Retinal pigment epithelial cell (primary cell): ENCODE results near the gene SKAP2.
A peak's percentile ranks its signal among the peaks of the same experiment; 100 is the strongest.

Experiments used
- DNase-seq: peaks from one replicate; pipeline ENCODE4 v3.0.0-alpha.2; 2010; ENCODE audit warnings: low read depth
- H3K4me3 ChIP-seq: 2 replicates; pipeline ENCODE4 v1.5.1; 2011; ENCODE audit warnings: mild to moderate bottlenecking, low read length, control low read depth, moderate library complexity
- TF ChIP-seq, protein P1 (sequence below): conservative IDR thresholded peaks from 2 replicates; pipeline ENCODE4 v1.5.1; 2011; ENCODE audit warnings: low read depth, low read length, control low read depth, inconsistent platforms

SKAP2 gene

GRCh38 chr7:26792576-26792975, 71.8 kb downstream of the SKAP2 start:
- DNase-seq: no peak
- H3K4me3 ChIP-seq: no peak overlapping the region
- TF ChIP-seq, protein P1, sequence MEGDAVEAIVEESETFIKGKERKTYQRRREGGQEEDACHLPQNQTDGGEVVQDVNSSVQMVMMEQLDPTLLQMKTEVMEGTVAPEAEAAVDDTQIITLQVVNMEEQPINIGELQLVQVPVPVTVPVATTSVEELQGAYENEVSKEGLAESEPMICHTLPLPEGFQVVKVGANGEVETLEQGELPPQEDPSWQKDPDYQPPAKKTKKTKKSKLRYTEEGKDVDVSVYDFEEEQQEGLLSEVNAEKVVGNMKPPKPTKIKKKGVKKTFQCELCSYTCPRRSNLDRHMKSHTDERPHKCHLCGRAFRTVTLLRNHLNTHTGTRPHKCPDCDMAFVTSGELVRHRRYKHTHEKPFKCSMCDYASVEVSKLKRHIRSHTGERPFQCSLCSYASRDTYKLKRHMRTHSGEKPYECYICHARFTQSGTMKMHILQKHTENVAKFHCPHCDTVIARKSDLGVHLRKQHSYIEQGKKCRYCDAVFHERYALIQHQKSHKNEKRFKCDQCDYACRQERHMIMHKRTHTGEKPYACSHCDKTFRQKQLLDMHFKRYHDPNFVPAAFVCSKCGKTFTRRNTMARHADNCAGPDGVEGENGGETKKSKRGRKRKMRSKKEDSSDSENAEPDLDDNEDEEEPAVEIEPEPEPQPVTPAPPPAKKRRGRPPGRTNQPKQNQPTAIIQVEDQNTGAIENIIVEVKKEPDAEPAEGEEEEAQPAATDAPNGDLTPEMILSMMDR: no peak

DNA sequence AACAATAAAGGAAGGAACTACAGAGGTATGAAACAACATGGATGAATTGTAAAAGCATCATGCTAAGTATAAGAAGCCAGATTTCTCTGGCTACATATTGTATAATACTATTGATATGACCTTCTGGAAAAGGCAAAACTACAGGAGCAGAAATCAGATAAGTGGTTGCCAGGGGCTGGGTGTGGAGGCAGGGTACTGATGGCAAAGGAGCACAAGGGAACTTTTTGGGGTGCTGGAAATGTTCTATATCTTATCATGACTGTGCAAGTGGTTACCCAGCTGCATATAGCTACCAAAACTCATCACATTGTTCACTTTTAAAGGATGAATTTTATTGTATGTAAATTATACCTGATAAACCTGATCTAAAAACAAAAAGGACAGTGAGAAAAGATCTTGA, 72.4 kb downstream of the SKAP2 start:
- TF ChIP-seq, protein P1: no peak
- no peak for DNase-seq
- H3K4me3 ChIP-seq: no peak overlapping the region

GRCh38 chr7:26789481-26790184, 74.8 kb downstream of the SKAP2 start:
- TF ChIP-seq, protein P1: no peak
- no peak for DNase-seq
- H3K4me3 ChIP-seq: no peak overlapping the region

DNA sequence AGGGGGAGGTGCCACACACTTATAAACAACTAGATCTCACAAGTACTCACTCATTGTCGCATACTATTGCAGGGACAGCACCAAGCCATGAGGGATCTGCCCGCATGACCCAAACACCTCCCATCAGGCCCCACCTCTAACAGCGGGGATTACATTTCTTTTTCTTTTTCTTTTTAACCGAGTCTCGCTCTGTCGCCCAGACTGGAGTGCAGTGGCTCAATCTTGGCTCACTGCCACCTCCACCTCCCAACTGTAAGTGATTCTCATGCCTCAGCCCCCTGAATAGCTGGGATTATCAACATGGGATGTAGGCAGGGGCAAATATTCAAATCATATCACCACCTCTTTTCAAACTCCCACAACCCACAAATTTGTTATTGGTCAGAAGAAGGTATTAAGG, 76.7 kb downstream of the SKAP2 start:
- H3K4me3 ChIP-seq: no peak overlapping the region
- peak; percentile 0 for DNase-seq
- TF ChIP-seq, protein P1: no peak

DNA sequence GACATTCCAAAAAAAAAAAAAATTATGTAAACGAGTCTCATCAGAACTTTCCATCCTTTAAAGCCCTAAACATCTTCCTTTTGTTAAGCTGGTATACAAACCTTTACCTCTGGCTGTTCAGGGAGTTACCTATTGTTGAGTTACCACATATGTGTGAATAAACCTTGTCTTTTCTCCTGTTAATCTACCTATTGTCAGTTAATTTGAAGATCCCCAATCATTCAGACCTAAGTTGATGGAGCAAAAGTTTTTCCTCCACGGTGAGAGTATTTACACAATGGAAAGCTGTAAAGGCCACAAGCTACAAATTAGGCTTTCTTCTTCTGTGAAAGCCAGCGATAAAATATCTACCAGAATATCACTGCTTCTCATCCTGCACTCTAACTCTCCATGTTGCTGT, 80.3 kb downstream of the SKAP2 start:
- TF ChIP-seq, protein P1: no peak
- DNase-seq: no peak
- H3K4me3 ChIP-seq: no peak overlapping the region

- DNase-seq: no peak
- H3K4me3 ChIP-seq: no peak overlapping the region
- TF ChIP-seq, protein P1: no peak
Measured at GRCh38 chr7:26782501-26782900, 81.9 kb downstream of the SKAP2 start.

DNA sequence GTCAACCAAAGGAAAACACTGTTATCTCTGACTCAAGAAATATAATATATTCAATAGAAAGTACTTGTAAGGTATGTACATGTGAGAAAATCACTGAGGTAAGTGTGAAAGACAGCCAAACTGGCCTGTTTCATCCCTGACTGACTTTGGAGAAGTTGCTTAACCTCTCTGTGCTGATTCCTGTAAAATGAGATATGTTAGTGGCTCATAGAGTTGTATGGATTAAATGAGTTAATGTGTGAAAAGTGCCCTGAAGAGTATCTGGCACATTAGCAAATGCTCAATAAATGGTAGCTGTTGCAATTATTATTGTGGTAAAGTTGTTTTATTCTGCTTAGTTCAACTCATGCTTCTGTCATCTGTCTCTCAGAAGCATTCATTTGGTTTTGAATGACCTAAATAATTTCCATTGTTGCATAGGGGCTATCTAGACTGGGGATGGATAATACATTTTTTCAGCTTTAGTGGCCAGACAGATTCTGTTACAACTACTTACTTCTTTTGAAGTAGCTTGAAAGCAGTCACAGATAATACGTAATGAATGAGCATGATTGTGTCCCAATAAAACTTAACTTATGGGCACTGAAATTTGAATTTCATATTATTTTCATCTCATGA, 84.3 kb downstream of the SKAP2 start:
- TF ChIP-seq, protein P1: no peak
- no peak overlapping the region for H3K4me3 ChIP-seq
- DNase-seq: no peak
